Stimulated activated CD4-positive, alpha-beta T cell treated with anti-CD3 and anti-CD28 coated beads, Interleukin-4, amount 100 ng/mL, for 1 hour (primary cell): Measurements from ENCODE around the gene AMIGO2.

Experiments used
- DNase-seq: peaks from one replicate; pipeline ENCODE4 v3.0.0-alpha.2; 2020

Gene AMIGO2

GRCh38 chr12:47032644-47033043, 47.1 kb downstream of the AMIGO2 start:
- DNase-seq: no peak

- no peak for DNase-seq
These were observed 49.9 kb downstream of the AMIGO2 start for GRCh38 chr12:47029903-47030302.

- no peak for DNase-seq
These were observed 50.6 kb downstream of the AMIGO2 start for GRCh38 chr12:47028981-47029708.

- no peak for DNase-seq
These were observed 51.6 kb downstream of the AMIGO2 start for GRCh38 chr12:47028186-47028585.
